Esophagus squamous epithelium (tissue), 5 donors: ENCODE data around the gene AQP9. TPM values are rescaled to one million over a fixed set of nuclear protein-coding genes. Genes with fewer than 3 reads are reported as not detected.
"Not testable (repeated sequence)": the region's sequence is repeated elsewhere in the genome, so short reads cannot be mapped to it uniquely, and the experiment has no call there.

ENCODE experiments used
- DNase-seq: peaks from one replicate; lab custom pipeline; 2025; lab: John Stamatoyannopoulos, UW
- H3K27ac ChIP-seq, 4 donors: fragments of 200-600 bp; sonication (generic); one replicate each; pipeline ENCODE4 v1.5.1; 2016 to 2019; ENCODE audit warnings: mild to moderate bottlenecking in 1 of 4
- H3K27me3 ChIP-seq, 4 donors: fragments of 200-600 bp; sonication (generic); 1 replicate in 3 of 4; 2 replicates in 1 of 4; pipeline versions ENCODE4 v1.5.1 to v1.6.0; 2017 to 2021; ENCODE audit warnings: antibody characterized with exemption in 1 of 4
- H3K36me3 ChIP-seq, 3 donors: fragments of 200-600 bp; sonication (generic); one replicate each; pipeline ENCODE4 v1.5.1; 2016 to 2019
- H3K4me1 ChIP-seq, 3 donors: fragments of 200-600 bp; sonication (generic); one replicate each; pipeline ENCODE4 v1.5.1; 2017 to 2019
- H3K4me3 ChIP-seq, 4 donors: fragments of 200-600 bp; sonication (generic); 1 replicate in 3 of 4; 2 replicates in 1 of 4; pipeline ENCODE4 v1.5.1; 2016 to 2019; ENCODE audit warnings: mild to moderate bottlenecking in 2 of 4, moderate library complexity in 1 of 4
- H3K9me3 ChIP-seq, 3 donors: fragments of 200-600 bp; sonication (generic); one replicate each; pipeline ENCODE4 v1.5.1; 2016 to 2019
- POLR2A ChIP-seq, 4 donors: fragments of 450-650 bp; IDR thresholded peaks; one replicate each; pipeline ENCODE4 v1.6.1; 2017; ENCODE audit warnings: antibody characterized with exemption in 4 of 4, mild to moderate bottlenecking in 4 of 4, moderate library complexity in 3 of 4
- WGBS, 2 donors: methylation state at CpG; one replicate each; pipeline ENCODE4 v1.1.5; 2018; 5-methylcytosine and 5-hydroxymethylcytosine counted together
- intact Hi-C: fragments of 100-400 bp; cut with DNase I; formaldehyde crosslinking; loops from one replicate; pipeline ENCODE4 v1.15.0; 2022
- total RNA-seq, 4 donors: library from RNA; depleted of rRNA; stranded (reverse); fragments of >200 nt; gene quantifications; one replicate each; pipeline ENCODE4 v1.1.0, GENCODE V29; 2016
- TF ChIP-seq, protein P1 (sequence below), 6 experiments: fragments of 450-650 bp in 4 of 6; fragments of 200-600 bp in 2 of 6; sonication (generic) in 2 of 6; IDR thresholded peaks; one replicate each; pipeline ENCODE4 v1.5.1; 2016 to 2019; ENCODE audit warnings: antibody characterized with exemption in 6 of 6, mild to moderate bottlenecking in 4 of 6, moderate library complexity in 4 of 6
- donor health status: DM: yes; HTN: yes; CAD: no.

The AQP9 gene
- total RNA-seq, 4 donors from 2014 or later, result 0.38 to 2.0 (median 1.9) TPM; not detected in 1

DNA sequence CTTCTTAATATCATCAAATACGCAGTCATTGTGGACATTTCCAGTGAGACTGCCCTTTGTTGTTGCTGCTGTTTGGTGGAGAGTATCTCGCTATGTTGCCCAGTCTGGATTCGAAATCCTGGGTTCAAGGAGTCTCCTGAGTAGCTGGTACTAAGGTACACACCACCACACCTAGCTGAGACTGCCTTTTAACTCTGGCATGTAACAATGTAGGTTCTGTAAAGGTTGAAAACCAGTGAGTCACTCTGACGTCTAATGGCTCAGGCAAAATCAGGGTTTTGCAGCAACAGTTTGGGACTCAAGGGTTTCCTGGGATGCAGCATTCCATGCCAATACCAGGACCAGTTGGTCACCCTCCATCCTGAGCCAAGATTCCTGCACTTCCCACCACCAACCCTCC, 52.2 kb downstream of the AQP9 start:
- Histone ChIP-seq H3K27ac (no peak overlapping the region), H3K9me3 (no peaks in the 10 kb centered on the region), H3K36me3 (no peaks in the 10 kb centered on the region), H3K4me3 (no peak overlapping the region), H3K27me3 (peaks cover 0 to 27% (median 0%) of the 10 kb centered on the region in 4 donors), H3K4me1 (no peaks in the 10 kb centered on the region)
- intact Hi-C loops, result no loop called here
- WGBS, 2 donors, result 68 to 73% methylated on average over 3 to 4 of the region's 4 CpGs
- DNase-seq, result no peak
- no peak for TF ChIP-seq POLR2A (IDR thresholded peaks at IDR 0.05)
- TF ChIP-seq, protein P1, sequence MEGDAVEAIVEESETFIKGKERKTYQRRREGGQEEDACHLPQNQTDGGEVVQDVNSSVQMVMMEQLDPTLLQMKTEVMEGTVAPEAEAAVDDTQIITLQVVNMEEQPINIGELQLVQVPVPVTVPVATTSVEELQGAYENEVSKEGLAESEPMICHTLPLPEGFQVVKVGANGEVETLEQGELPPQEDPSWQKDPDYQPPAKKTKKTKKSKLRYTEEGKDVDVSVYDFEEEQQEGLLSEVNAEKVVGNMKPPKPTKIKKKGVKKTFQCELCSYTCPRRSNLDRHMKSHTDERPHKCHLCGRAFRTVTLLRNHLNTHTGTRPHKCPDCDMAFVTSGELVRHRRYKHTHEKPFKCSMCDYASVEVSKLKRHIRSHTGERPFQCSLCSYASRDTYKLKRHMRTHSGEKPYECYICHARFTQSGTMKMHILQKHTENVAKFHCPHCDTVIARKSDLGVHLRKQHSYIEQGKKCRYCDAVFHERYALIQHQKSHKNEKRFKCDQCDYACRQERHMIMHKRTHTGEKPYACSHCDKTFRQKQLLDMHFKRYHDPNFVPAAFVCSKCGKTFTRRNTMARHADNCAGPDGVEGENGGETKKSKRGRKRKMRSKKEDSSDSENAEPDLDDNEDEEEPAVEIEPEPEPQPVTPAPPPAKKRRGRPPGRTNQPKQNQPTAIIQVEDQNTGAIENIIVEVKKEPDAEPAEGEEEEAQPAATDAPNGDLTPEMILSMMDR (IDR thresholded peaks at IDR 0.05), result no peak

DNA sequence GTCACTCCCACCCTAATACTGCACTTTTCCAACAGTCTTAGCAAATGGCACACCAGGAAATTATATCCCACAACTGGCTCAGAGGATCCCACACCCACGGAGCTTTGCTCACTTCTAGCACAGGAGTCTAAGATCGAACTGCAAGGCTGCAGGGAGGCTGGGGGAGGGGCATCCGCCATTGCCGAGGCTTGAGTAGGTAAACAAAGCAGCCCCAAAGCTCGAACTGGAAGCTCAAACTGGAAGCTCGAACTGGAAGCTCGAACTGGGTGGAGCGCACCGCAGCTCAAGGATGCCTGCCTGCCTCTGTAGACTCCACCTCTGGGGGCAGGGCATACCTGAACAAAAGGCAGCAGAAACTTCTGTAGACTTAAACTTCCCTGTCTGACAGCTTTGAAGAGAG, 55.5 kb downstream of the AQP9 start:
- H3K4me1 ChIP-seq, intact Hi-C loops, H3K9me3 ChIP-seq, DNase-seq, H3K27ac ChIP-seq, H3K4me3 ChIP-seq, H3K36me3 ChIP-seq: not testable (repeated sequence)
- 66 to 83% methylated on average over 4 of the region's 9 CpGs for WGBS, 2 donors
- H3K27me3 ChIP-seq, result peaks cover 0 to 12% (median 0%) of the 10 kb centered on the region in 4 donors

DNA sequence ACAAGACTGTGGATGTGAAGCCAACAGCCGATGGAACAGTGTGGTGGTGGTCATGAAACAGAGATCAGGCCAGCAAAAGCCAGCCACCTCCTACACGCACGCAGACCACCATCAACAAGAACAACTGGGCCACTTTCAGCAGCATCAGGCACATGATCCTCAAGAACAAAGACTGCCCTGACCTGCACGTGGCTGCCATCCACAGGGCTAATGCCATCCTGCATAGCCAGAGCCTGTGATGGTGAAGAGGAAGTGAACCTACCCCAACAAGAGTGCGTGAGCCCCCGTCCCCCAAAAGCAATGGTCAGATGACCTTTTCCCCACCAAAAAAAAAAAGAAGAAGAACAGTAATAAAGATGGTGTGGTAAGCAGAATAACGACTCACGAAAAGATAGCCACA, 62.6 kb downstream of the AQP9 start:
- WGBS, 2 donors, result 74 to 85% methylated on average over 5 to 7 of the region's 8 CpGs
- intact Hi-C loops, result no loop called here
- no peak for DNase-seq
- Histone ChIP-seq H3K36me3 (no peaks in the 10 kb centered on the region), H3K27ac (no peak overlapping the region), H3K4me1 (peaks cover 0 to 7% (median 0%) of the 10 kb centered on the region in 3 donors), H3K4me3 (no peak overlapping the region), H3K9me3 (no peaks in the 10 kb centered on the region), H3K27me3 (no peaks in the 10 kb centered on the region)
- TF ChIP-seq, protein P1 (IDR thresholded peaks at IDR 0.05), result no peak
- no peak for TF ChIP-seq POLR2A (IDR thresholded peaks at IDR 0.05)

DNA sequence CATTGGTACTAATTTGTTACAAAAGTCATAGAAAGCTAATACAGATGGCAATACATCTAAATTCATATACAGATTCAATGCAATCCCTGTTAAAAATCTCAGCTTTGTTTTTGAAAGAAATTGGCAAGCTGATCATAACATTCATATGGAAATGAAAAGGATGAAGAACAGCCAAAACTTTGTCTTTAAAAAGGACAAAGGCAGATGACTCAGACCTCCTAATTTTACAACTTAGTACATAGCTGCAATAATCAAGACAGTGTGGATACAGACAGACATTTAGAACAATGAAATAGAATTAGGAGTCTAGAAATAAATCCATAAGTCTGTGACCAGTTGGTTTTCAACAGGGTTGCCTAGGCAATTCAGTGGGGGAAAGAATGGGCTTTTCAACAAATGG, 63.3 kb downstream of the AQP9 start:
- Histone ChIP-seq H3K27me3 (no peaks in the 10 kb centered on the region), H3K4me1 (peaks cover 0 to 7% (median 0%) of the 10 kb centered on the region in 3 donors), H3K36me3 (no peaks in the 10 kb centered on the region), H3K27ac (no peak overlapping the region), H3K4me3 (no peak overlapping the region), H3K9me3 (no peaks in the 10 kb centered on the region)
- intact Hi-C loops, result no loop called here
- TF ChIP-seq, protein P1 (IDR thresholded peaks at IDR 0.05), result no peak
- TF ChIP-seq POLR2A (IDR thresholded peaks at IDR 0.05), result no peak
- DNase-seq, result no peak

DNA sequence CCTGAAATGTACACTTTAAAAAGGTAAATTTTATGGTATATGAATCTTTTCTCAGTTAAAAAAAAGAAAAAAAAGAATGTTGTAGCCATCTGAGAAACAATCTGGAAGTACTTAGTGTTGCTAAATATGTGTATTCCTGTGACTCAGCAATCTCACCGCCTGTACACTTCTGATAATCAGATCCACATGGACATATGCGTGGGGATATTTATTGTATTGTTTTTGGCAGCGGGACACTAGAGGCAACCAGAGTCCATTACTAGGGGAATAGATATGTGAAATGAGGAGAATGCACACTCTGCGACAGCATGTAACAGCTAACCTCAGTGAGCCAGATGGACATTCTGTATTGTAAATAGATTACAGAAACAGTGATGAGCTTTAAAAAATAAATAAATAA, 65.4 kb downstream of the AQP9 start:
- Histone ChIP-seq H3K9me3 (no peaks in the 10 kb centered on the region), H3K4me1 (peaks cover 0 to 7% (median 0%) of the 10 kb centered on the region in 3 donors), H3K27me3 (no peaks in the 10 kb centered on the region), H3K36me3 (no peaks in the 10 kb centered on the region), H3K27ac (no peak overlapping the region), H3K4me3 (no peak overlapping the region)
- 53 to 62% methylated on average over 4 of the region's 4 CpGs for WGBS, 2 donors
- TF ChIP-seq, protein P1 (IDR thresholded peaks at IDR 0.05), result no peak
- no peak for TF ChIP-seq POLR2A (IDR thresholded peaks at IDR 0.05)
- intact Hi-C loops, result no loop called here
- no peak for DNase-seq

DNA sequence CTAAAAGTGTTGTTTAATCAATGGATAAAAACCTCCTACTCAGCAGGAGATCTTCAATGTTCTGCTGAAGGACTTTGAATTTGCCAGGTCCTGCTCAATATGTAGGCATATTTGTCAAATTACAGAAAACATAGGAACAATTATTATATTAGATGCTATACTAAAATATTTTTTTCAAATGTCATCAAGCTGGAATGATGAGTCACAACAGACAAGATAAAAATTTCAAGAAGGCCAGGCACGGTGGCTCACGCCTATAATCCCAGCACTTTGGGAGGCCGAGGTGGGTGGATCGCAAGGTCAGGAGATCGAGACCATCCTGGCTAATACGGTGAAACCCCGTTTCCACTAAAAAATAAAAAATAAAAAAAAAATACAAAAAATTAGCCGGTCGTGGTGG, 68.0 kb downstream of the AQP9 start:
- DNase-seq, result no peak
- Histone ChIP-seq H3K9me3 (no peaks in the 10 kb centered on the region), H3K4me3 (no peak overlapping the region), H3K27me3 (no peaks in the 10 kb centered on the region), H3K36me3 (no peaks in the 10 kb centered on the region), H3K27ac (no peak overlapping the region), H3K4me1 (peaks cover 0 to 12% (median 0%) of the 10 kb centered on the region in 3 donors)
- intact Hi-C loops, result no loop called here
- 84 to 85% methylated on average over 9 of the region's 9 CpGs for WGBS, 2 donors
- no peak for TF ChIP-seq POLR2A (IDR thresholded peaks at IDR 0.05)
- TF ChIP-seq, protein P1 (IDR thresholded peaks at IDR 0.05), result no peak

DNA sequence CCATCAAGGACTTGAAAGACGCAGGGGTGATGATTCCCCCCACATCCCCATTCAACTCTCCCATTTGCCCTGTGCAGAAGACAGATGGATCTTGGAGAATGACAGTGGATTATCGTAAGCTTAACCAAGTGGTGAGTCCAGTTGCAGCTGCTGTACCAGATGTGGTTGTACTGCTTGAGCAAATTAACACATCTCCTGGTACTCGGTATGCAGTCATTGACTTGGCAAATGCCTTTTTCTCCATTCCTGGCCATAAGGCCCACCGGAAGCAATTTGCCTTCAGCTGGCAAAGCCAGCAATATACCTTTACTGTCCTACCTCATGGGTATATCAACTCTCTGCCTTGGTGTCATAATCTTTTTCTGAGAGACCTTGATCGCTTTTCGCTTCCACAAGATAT, 70.0 kb downstream of the AQP9 start:
- DNase-seq, H3K9me3 ChIP-seq, H3K27ac ChIP-seq, H3K27me3 ChIP-seq, intact Hi-C loops, H3K36me3 ChIP-seq, H3K4me3 ChIP-seq, H3K4me1 ChIP-seq: not testable (repeated sequence)
- WGBS, 2 donors, result 93 to 95% methylated on average over 6 of the region's 6 CpGs
